Stimulated activated CD4-positive, alpha-beta T cell treated with anti-CD3 and anti-CD28 coated beads, Interleukin-2, amount 100 ng/mL, for 24 hours (primary cell): ENCODE results near the gene ARL10.

Experiments used
- DNase-seq, 2 donors: peaks; one replicate each; pipeline ENCODE4 v3.0.0-alpha.2; 2020

Gene ARL10, protein sequence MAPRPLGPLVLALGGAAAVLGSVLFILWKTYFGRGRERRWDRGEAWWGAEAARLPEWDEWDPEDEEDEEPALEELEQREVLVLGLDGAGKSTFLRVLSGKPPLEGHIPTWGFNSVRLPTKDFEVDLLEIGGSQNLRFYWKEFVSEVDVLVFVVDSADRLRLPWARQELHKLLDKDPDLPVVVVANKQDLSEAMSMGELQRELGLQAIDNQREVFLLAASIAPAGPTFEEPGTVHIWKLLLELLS

DNA sequence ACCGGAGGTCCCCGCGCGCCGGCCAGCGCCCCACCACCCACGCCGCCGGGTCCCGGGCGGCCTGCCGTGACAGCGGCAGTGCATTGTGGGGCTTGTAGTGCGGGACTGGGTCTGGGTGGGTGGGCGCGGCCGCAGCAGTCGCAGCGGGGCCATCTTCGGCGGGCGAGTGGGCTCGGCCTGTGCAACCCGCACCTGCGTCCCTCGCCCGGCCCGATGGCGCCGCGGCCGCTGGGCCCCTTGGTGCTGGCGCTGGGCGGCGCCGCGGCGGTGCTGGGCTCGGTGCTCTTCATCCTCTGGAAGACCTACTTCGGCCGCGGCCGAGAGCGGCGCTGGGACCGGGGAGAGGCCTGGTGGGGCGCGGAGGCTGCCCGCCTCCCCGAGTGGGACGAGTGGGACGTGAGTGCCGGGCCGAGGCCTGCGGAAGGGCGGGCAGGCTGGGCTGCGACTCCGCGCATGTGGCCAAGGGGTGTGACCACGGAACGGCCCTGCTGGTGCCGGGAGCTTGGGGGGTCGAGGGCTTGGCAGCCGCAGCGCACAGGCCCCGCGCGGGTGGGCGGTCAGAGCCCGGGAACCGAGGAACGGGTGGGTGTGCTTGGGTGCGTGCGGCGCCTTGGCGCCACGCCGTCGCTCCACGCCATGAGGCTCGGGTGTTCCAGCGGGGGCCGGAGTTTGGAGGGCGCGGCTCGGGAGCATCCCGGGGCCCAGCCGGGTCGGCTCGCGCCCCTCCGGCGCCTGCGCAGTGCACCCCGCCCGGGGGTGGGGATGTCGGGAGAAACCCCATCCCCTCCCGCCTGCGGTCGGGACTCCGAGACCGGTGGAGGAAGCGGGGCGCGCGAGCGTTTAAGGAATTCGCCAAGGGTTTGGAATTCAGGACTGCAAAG lies at the start of gene ARL10:
Gene ARL10 (plus strand): TSS at position 137 of the 881 bp plus-strand sequence. CDS start 77 bp downstream, at position 214.
- peak; percentile 69 to 75 for DNase-seq

DNA sequence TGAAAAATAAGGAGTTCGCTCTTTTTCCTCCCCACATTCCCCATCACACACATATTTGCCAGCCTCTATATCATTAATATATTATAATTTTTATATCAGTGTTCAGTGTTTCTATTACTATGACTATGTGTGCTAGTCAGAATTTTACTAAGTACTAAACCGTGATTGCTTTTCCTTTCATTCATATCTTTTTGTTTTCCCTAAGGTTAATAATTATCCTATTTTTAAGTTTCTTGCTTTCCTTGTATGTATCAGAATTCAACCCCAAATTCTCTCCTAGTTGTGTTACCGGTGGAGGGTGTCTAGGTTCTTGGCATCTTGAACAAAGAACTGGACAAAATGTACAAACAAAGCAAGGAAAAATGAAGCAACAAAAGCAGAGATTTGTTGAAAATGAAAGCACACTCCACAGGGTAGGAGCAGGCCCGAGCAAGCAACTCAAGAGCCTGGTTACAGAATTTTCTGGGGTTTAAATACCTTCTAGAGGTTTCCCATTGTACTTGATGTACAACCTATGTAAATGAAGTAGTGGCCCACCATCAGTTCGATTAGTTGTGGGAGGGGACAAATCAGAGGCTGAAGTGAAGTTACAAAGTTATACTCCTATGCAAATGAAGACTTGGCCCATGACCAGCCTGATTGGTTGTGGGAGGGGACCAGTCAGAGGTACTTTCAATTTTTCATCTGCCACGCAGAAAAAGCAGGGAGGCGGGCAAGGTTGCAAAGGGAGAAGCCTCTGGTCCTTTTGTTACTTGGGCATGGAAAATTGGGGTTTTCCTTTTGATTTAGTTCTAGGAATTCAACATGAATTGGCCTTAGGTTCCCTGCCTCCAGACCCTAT lies 47.5 kb upstream of the ARL10 start:
- no peak for DNase-seq

DNA sequence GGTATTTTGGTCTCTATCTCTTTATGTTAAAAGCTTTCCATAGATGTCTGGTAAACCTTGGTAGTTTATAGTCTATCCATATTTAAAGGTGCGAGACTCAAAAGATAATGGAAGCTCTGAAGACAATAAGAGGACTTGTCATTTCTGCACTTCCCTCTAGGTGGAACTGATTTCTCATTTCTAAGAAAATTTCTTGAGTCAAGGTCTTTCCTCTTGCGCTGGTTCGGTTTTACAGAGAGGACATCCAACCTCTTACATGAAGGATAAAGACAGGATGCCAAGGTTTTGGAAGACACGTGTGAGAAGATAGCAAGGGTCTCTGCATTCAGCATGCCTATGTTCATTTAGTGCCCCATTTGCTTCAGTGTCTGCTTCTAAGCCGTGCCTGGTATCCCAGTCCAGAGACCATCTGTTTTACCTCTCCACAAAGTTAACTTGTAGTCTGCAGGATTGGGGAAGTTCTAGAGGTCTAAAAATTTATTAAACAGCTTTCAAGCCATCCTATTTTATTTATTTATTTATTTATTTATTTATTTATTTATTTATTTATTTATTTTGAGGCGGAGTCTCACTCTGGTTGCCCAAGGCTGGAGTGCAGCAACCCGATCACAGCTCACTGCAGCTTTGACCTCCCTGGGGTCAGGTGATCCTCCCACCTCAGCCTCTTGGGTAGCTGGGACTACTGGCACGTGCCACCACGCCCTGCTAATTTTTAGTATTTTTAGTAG lies 45.3 kb upstream of the ARL10 start:
- no peak for DNase-seq

DNA sequence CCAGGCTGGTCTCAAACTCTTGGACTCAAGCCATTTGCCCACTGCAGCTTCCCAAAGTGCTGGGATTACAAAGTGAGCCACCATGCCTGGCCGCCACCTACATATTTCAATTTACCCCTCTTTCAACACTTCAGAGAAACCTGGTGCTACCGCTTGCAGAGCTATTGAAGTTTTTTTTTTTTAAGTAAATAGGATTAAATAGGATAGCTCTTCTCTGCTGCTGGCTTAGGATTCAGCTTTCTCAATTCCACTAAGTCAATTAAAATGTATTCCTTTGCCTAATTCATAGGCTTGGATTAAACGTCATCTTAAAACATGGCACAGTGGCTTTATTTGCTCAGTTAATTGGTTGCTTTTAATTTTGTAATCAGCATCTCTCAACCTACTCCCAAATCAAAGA lies 44.7 kb upstream of the ARL10 start:
- DNase-seq = no peak

DNA sequence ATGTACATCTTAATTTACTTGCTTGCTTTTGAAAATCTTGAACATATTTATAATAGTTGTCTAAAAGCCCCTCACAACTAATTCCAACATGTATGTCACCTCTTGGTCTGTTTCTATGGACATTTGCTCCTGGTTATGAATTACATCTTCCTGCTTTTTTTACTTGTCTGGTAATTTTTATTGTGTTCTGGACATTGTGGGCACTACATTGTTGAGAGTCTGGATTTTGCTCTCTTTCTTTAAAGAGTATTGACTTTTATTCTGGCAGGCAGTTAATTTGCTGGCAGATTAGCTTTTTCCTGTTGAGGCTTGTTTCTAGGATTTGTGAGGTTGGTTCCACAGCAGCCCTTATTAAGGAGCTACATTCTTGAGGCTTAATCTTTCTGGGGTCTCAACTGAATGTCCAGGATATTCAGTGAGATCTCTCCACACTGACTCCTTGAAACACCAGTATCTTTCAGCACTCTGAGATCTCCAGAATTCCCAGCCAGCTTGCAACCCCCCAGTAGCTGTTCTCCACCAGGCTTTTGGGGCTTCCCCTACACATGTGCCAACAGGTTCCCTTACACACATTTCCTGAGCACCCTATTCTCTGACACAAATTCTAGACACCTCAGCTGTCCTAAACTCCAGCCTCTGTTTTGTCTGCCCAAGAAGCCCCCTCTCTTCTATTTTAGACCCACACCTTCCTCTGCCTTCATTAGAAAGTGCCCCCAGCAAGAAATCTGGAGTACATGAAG lies 31.1 kb upstream of the ARL10 start:
- DNase-seq = no peak

DNA sequence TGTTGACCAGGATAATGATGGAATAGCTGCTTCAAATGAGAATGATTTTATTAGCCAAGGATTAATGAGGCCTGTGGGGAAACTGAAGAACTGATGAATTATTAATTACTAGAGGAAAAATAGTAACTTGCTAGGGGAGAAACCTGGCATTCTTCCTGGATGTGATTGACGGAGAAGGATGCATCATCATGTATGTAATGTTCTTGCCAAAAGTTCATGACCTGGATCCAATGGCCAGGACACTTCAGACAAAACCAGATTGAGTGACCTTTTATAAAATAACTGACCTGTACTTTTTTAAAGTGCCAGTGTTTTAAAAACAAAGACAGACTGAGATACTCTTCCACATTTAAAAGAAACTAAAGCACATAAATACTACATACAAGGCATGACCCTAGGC lies 27.4 kb upstream of the ARL10 start:
- no peak for DNase-seq

DNA sequence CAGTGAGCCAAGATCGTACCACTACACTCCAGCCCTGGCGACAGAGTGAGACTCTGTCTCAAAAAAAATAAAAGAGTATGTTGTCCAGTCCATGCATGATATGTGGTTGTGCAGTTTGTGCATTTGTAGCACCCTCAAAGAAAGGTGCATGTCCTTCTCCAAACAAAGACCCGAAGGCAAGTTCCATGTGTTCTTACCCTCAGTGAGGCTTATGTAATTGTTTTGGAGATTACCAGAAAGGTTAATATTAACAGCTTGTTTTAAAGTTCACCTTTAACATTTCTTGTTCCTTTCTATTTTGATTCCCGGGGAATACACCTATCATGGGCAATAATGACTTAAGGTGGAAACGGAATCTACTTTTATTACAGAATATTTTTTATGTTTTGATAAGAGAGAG lies 26.0 kb upstream of the ARL10 start:
- DNase-seq = no peak

DNA sequence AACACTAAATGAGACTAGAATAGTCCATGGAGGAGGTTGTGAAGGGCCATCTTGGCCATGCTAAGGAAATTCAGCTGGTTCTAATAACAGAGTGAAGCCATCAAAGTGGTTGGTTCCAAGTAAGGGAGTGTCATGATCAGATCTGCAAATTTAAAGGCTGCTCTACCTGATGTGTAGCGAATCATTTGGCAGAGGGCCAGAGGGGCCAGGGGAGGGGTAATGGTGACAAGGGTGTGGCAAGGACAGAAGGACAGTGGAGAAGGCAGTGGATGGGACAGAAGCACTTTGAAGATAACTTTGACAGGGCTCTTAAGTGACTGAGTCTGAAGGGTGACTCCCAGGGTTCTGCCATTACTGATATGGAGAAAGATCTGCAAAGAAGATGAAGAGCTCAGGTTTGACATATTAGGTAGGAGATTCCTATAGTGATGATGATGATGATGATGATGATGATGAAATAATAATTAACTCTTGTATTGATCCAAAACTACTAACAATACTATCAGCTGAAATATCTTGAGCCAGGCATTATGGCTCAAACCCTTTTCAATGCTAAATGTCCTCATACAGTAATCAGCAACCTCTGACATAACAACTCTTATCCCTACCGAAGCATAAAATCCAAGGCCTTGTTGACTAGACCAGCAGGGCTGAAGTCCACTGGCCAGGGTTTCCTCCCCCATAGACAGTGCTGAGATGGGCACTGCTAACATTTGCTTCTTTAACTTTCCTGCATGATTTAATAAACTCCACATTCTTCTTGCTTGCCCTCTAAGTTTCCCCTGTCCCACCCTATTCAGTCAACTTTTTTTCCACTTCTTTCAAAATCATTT lies 23.7 kb upstream of the ARL10 start:
- no peak for DNase-seq

DNA sequence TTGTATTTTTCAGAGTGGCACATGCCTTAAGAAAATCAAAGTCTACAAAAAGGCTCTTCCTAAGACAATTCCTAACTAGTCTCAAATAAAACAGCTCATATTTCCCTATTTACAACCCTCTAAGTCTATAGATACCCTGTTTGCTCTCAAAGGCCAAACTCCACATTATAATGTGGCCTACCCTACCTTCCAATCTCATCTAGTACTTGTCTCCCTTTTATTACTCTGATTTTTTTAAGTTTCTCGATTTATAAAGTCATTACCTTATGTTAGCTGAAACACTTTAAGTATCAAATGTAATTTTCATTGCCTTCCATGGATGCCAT lies 23.2 kb upstream of the ARL10 start:
- DNase-seq = no peak

DNA sequence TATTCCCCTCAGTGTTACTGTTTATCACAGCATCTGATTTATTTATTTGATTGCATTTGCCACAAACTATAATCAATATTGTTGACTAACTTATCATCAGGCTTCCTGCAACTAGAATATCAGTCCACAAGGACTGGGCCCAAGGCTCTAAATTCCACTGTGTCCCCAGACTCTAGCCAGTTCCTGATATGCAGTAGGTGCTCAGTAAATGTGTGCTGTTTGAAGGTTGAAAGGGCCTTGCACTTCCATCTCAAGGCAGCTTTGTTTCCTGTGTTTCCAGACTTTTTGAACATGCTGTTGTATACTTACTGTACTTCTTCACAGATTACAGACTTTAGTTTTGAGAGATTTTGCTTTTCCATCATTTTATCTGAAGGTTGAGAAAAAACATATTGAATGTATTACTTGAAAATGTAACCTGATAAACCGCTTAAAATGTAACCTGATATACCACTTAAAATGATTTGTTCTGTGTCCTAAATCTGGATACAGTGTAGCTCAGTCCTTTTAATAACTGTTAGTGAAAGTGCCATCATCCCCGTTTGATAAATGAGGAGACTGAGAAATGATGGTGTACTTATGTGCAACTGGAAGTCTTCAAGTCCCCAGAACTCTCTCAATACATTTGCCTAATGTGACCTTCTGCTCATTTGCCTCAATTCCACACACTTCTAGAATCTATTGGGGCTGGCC lies 22.4 kb upstream of the ARL10 start:
- no peak for DNase-seq

DNA sequence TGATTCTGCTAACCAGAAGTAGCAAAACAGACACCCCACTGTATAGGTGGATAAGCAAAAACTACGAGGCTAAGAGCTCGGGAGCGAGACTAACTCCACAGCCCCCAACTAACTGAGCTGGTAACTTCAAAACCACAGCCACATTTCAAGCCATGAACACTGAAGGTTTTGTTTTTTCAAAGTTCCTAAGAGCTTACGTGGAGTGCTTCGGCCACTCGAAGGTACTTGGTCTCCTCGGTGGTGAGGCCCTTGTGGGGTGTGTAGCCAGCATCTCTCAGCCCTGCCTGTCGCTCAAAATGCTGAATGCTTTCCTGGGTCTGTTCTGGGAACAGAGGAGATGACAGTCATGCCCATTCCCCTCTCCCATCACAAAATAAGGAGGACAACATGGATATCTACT lies 14.9 kb upstream of the ARL10 start:
- no peak for DNase-seq

DNA sequence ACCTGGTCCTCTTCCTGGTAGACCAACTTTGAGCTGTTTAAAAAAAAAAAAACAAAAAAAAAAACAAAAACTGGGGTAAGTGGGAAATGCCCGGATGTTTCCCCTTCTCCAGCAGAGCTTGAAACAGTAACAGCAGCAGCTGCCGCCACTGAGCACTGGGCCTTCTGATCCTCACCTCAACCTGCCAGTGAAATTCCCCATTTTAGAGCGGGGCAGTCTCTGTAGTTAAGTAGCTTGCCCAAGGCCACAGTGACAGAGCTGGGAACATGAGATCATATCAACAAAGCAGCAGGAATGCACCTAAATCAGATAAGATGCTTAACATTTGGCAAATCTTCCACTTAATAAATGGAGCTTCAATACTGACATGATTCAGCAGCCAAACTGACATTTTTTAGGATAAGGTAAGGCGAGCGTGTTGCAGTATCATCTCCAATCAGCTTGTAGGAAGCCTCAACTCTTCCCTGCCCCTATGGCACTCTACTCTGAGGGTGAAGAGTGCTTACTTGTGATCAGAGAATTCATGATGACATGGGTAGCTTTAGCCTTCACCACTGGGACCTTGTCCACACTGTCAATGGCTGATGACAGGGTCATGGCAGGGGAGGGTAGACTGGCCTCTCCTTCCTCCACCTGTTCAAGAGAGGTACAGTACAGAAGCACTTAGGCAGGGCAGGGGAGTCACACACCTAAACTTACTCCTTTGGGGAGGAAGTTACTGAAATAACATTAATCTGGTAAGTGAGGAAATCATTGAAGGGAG lies 13.0 kb upstream of the ARL10 start:
- DNase-seq = no peak

DNA sequence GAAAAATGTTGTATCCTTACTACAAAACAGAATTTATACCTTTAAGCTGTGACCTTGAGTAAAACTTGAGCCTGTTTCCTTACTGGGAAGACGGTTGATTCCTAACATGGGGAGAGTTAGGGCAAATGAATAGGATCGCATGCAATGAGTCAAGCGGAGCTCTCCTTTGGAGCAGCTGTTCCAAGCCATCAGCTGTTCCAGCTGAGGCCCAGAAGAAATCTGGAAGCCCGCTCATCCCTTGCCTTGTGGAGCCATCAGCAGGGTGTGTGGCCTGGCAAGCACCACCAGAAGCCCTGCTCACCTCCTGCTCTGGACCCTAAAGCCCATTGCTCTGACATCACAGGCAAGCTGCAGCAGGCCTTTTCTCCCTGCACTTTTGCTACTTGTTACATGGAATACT lies 11.8 kb upstream of the ARL10 start:
- DNase-seq = no peak

DNA sequence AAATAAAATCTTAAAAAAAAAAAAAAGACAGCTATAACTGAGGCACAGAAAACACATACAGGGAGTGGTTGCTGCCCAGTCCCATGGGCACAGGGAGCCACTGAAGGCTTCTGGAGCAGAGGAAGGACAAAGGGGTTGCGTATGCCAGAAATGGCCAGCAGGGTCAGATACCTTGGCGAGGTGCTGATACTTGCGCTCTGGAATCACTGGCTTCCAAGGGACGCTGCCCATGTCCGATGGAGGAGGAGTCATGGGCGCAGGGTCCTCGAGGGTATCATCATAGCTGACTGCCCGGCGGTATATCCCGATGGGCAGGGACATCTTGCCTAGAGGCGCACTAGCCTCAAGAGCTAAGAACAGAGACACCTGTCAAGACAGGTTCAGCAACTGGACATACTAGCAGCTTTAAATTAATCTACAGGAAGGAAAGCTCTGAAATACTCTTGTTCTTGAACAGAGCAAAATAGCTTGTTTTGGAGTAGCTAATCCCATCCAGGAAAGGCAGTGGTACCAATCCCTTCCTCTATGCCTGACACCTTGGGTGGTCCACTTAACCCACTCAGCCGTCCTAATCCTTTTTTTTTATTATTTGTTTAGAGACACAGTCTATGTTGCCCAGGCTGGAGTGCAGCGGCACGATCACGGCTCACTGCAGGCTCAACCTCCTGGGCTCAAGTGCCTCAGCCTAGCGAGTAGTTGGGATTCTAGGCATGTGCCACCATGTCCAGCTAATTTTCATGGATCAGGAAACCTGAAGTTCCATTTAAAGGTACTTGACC lies 9.7 kb upstream of the ARL10 start:
- no peak for DNase-seq

DNA sequence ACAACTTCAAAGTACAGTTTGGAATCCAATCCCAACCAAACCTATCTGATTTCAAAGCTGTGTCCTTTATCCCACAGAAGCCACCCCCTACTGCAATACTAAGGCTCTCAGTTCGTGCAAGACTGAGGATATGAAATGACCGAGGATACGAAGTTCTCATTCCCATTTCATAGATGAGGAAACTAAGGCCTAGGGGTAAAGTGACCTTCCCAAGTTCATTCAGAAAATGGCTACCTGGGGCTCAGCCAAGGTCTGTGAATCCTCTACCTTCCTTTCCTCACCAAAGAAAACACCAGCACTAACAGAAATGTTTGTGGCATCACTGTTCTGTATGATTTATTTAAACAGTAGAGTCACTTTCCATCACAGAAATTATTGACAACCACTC lies 9.1 kb upstream of the ARL10 start:
- DNase-seq = no peak

DNA sequence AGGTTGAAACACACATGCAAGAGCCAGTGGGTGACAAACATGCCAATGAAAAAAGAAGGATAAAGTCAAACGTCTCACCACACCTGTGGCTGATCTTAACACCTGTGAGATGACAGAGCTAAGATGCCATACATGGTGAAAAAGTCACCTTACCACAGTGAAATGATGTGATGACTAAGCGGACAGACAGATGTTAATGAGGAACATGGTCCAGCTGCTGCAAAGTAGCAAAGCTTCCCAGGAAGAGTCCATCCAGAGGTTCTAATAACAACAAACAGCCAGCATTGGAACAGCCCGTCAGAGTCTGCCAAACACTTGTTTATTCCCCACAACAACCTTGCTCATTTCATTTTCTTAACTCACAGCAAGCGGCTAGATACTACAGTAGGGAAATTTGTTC lies 5.6 kb upstream of the ARL10 start:
- DNase-seq = no peak

DNA sequence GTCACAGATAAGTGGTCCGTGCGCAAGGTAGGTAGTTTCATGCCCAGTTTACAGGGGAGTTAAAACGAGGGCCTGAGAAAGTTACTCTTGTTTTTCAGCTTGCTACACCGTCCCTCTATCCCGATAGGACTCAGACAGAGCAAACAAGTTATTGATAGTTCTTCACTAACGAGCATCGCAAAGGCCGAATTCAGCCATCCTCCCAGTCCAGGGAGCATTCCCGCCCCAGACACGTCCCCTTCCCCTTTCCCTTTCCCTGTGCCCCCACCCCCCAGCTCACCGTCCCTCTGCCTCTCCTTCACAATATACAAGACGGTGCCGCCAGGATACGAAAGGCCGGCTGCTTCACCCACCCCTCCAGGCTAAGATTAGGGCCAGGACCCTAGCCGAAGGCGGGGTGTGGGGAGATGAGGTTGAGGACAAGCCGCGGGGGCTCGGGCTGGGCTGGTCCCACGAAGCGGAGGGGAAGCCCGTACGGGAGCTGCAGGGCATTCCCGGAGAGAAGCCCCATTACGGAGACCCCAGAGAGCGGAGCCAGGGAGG lies 4.3 kb upstream of the ARL10 start:
- DNase-seq = peak; percentile 26 to 32

DNA sequence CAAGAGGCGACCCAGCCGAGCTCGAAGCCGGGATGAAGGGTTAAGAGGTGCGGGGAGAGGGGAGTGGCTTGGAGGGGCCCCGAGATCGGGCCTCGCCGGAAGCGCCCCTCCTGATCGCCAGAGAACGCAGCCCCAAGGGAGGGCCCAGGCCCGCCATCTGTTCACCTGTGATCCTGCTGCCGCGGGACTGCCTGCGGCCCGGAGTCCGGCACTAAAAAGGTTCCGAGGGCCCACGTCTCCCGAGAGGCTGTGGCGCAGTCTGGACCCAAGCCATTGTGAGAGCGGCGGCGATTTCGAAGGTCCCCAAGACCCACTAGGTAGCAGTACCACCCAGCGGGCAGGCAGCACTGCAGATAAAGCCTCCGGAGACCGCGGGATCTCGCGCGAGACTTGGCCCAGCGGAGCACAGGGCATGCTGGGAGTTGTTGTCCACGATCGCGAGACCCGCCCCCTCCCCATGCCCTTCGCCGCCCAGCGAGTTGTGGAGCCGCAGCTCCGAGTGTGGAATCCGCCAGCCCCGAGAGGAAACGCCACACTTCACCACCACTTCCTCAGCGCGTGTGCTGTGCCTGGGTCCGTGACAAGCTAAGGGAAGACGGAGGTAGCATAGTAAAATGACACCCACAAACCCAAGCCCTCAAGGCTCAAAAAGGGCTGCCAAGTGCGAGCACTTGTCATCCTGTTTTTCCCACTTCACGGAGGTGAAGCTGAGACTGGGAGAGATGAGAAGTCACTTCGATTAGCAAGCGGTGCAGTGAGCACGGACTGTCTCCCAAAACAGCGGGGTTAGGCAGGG lies 3.7 kb upstream of the ARL10 start, which contains the start of gene KIAA1191:
Gene KIAA1191 (minus strand): TSS at position 328 of the 796 bp plus-strand sequence. CDS start 2,256 bp downstream, outside the sequence.
- peak; percentile 95 to 96 for DNase-seq
